ENCODE measurements around the gene ATXN7L1. TPM values are rescaled to one million over a fixed set of nuclear protein-coding genes. Genes with fewer than 3 reads are reported as not detected.
A peak's percentile ranks its signal among the peaks of the same experiment; 100 is the strongest.

The ATXN7L1 gene
- total RNA-seq, 4 donors from 2014 or later, result 8.1 to 13.5 (median 9.1) TPM

DNA sequence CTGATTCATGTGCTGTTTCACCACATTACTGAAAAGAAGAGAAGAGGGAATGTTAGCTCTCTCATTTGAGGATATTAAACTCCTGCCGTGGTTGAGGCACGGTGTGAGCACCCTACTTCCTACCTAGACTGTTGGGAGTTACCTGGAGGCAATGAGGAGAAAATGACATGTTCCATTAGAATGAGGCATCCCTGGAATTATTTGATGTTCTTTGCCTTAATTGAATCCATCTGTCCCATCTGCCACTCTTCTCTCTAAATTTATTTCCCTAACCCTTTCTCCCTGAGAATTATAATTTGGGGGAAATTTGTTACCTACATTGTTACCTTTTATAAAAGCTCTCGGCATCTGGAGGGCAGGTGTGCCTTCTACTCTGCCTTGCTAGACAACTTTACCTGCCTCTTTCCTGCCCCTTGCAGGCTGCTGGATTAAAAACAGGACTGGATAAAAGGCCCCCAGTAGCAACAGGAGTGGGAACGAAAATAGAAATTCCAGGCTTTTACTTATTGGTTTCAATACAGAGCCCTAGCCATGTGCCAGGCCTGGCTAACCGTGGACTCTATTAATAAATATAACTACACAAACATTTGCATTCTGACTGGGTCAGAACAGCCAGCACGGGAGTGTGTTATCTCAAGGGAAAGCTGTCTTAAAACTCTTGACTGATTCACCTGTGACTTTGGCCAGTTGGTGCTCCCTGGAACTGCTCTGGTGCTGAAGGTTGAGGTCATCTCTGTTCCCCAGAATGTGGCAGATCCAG lies 4.4 kb upstream of the ATXN7L1 start:
- intact Hi-C loops (cut with DNase I; ENCODE audit: low total_unique reads), result loop anchor here (5.0 kb wide), 1 partner anchor 1837 kb away; no protein-coding TSS in a partner anchor
- TF ChIP-seq POLR2A (IDR thresholded peaks at IDR 0.05) (no peak), CTCF (IDR thresholded peaks at IDR 0.05) (no peak)
- WGBS, 2 donors, result 73 to 76% methylated on average over 6 of the region's 6 CpGs
- no peak for DNase-seq (ENCODE audit: low spot score in 2 of 2)
- no peak overlapping the region for H3K4me3 ChIP-seq (ENCODE audit: low read depth, poor library complexity, severe bottlenecking)

DNA sequence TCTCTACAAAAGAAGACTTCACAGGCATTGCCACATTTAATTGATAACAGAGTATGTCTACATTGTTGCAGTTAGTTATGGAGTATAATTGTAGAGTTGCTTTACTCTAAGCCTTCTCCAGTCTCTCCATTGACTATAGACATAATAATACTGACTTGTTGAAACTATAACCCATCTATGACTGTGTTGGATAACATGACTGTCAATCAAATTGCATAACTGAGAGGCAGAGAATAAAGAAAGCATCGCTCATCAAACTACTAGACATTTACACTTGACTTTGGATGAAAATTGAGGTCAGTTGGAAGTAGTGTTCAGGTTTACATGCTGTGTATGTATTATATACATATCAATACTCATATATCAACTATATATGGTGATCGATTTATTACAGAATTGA lies 3.4 kb upstream of the ATXN7L1 start:
- intact Hi-C loops (cut with DNase I; ENCODE audit: low total_unique reads), result loop anchor here (5.0 to 10.0 kb wide), 2 partner anchors 205 to 1838 kb away; no protein-coding TSS in a partner anchor
- 95% methylated on average over 2 of the region's 2 CpGs for WGBS, 2 donors
- no peak for DNase-seq (ENCODE audit: low spot score in 2 of 2)
- TF ChIP-seq POLR2A (IDR thresholded peaks at IDR 0.05), result no peak
- TF ChIP-seq CTCF (IDR thresholded peaks at IDR 0.05), result no peak
- no peak overlapping the region for H3K4me3 ChIP-seq (ENCODE audit: low read depth, poor library complexity, severe bottlenecking)

DNA sequence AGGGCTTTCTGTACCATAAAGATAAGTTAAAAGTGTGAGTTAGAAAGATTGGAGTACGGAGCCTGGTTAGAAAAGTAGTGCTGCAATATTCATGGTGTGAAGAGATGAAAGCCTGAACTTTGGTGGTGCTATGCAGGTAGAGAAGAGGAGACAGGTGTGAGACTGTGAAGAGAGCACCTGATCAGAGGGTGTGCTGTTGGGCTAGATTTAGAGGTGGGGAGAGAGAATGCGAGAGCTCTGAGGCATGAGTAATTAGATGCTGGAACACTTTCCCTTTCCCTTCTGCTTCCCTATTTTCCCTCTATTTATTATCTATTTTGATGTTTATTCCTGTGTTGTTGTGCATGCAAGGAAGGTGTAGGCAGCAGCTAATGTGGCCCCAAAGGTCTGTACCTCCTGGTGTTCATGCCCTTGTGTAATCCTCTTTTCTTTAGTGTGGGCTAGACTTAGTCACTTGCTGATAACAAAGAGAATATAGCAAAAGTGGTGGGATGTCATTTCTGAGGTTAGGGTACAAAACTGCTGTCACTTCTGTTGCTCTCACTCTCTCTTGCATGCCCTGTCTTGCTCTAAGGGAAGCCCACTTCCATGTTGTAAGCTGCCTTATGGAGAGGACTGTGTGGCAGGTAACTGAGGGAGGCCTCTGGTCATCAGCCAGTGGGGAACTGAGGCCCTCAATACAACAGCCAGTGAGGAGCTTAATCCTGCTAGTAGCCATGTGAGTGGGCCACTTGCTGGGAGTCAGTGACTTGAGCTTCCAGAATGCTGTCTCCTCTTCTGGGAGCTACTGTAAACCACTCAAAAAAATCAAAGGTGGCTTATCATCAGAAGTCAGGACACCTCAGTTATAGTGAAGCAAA lies 2.6 kb upstream of the ATXN7L1 start:
- 66 to 73% methylated on average over 2 of the region's 2 CpGs for WGBS, 2 donors
- no peak for DNase-seq (ENCODE audit: low spot score in 2 of 2)
- TF ChIP-seq CTCF (IDR thresholded peaks at IDR 0.05) (no peak), POLR2A (IDR thresholded peaks at IDR 0.05) (no peak)
- intact Hi-C loops (cut with DNase I; ENCODE audit: low total_unique reads), result loop anchor here (10.0 kb wide), 1 partner anchor 204 kb away; no protein-coding TSS in a partner anchor
- no peak overlapping the region for H3K4me3 ChIP-seq (ENCODE audit: low read depth, poor library complexity, severe bottlenecking)

DNA sequence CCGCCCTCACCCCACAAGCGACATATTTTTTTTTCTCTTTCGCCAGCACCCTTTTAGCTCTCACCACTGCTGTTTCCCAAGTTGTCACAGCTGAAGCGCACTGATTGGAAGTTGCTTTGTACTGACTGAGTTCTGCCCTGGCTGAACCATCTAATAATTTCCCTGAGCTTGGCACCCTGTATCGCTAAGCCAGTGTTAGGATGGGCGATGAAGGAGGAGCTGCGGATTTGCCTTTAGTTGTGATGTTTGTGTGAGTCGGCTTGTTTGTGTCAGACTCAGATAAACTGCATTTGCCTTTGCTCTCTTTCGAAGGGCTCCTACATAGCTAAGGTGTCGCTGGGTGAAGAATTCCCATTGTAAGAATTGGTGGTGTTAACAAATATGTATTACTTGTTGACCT lies 1.3 kb upstream of the ATXN7L1 start:
- intact Hi-C loops (cut with DNase I; ENCODE audit: low total_unique reads), result loop anchor here (10.0 kb wide), 1 partner anchor 203 kb away; no protein-coding TSS in a partner anchor
- no peak overlapping the region for H3K4me3 ChIP-seq (ENCODE audit: low read depth, poor library complexity, severe bottlenecking)
- 62 to 63% methylated on average over 10 of the region's 10 CpGs for WGBS, 2 donors
- TF ChIP-seq CTCF (IDR thresholded peaks at IDR 0.05), result no peak
- TF ChIP-seq POLR2A (IDR thresholded peaks at IDR 0.05), result no peak
- DNase-seq (ENCODE audit: low spot score in 2 of 2), result no peak

DNA sequence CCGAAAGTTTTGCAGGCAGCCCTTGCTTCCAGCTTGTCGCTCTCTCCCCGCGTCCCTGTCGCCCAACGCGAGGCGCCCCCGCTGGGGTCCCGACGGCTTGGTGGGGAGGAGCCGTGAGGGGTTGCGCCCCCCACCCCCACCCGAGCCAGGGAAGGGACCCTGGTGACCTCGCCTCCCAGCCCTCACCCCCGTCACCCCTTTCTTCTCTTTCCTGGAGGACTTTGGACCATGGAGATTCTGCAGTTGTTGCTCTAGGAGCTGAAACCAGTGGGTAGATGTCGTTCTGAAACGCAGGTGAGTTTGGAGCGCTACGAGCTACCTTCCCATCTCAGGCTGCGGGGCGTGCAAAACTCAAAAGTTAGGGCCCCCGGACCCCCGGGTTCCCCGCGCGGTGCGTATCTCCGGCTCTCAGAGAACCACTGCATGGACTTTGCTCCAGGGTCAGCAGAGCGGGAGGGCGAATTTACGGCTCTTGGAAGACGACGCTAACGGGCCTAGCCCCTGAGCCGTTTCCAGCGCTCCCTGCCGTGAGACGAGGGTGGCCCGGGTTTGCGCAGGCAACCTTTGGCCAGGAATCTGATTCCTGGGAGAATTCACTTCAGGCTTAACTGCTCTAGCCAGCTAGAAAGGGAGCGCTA lies 684 bp upstream of the ATXN7L1 start:
- TF ChIP-seq CTCF (IDR thresholded peaks at IDR 0.05), result no peak
- TF ChIP-seq POLR2A (IDR thresholded peaks at IDR 0.05), result no peak
- WGBS, 2 donors, result 3 to 4% methylated on average over 31 to 34 of the region's 42 CpGs
- peak overlapping the region; percentile 49 for H3K4me3 ChIP-seq (ENCODE audit: low read depth, poor library complexity, severe bottlenecking)
- DNase-seq (ENCODE audit: low spot score in 2 of 2), result peak; percentile 17 to 87
- intact Hi-C loops (cut with DNase I; ENCODE audit: low total_unique reads), result loop anchor here (10.0 kb wide), 1 partner anchor 202 kb away; no protein-coding TSS in a partner anchor
